GM12873 (cell line): ENCODE measurements around the gene MAP7D3.

Source experiments
- TF ChIP-seq, protein P1 (sequence below): IDR thresholded peaks from 2 replicates; pipeline ENCODE4 v1.5.1; 2012; ENCODE audit warnings: low read depth, mild to moderate bottlenecking, moderate library complexity, low read length, control low read depth; ENCODE audit not compliant: insufficient read depth; ENCODE audit errors: missing control alignments

MAP7D3 gene

DNA sequence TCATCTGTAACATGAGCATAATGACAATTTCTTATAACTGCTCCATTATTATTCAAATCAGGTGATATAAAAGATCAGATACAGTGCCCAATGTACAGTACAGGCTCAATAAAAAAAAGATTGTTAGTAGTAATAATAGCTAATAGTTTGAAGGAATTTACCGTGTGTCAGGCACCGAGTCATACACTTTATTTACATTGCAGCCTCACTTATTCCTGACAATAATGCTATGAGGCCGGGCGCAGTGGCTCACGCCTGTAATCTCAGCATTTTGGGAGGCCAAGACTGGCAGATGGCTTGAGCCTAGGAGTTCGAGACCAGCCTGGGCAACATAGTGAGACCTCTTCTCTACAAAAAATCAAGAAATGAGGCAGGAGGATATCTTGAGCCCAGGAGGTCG is 10.1 kb upstream of the MAP7D3 start:
- TF ChIP-seq, protein P1, sequence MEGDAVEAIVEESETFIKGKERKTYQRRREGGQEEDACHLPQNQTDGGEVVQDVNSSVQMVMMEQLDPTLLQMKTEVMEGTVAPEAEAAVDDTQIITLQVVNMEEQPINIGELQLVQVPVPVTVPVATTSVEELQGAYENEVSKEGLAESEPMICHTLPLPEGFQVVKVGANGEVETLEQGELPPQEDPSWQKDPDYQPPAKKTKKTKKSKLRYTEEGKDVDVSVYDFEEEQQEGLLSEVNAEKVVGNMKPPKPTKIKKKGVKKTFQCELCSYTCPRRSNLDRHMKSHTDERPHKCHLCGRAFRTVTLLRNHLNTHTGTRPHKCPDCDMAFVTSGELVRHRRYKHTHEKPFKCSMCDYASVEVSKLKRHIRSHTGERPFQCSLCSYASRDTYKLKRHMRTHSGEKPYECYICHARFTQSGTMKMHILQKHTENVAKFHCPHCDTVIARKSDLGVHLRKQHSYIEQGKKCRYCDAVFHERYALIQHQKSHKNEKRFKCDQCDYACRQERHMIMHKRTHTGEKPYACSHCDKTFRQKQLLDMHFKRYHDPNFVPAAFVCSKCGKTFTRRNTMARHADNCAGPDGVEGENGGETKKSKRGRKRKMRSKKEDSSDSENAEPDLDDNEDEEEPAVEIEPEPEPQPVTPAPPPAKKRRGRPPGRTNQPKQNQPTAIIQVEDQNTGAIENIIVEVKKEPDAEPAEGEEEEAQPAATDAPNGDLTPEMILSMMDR: no peak

GRCh38 chrX:136260776-136261175 is 9.6 kb upstream of the MAP7D3 start:
- TF ChIP-seq, protein P1: no peak

- TF ChIP-seq, protein P1: no peak
Measured at GRCh38 chrX:136259543-136259942, 8.3 kb upstream of the MAP7D3 start.

DNA sequence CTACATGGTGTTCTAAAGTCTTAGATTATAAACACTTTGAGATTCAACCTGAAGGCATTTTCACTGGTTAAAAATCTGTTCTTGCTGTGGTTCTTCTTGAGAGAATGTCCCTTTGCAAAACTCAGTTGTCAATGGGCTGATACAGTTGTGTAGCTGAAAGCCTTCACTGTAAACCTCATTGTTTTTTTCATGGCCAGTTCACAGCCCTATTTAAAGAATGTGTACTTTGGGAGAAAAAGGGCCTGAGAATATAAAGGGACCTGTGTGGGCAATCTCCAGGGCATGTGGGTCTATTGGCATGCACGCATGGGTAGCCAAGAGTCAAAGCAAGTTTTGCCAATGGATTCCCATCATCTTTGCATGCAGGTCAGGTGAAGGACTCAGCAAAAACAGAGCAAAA is 7.8 kb upstream of the MAP7D3 start:
- TF ChIP-seq, protein P1: no peak

- TF ChIP-seq, protein P1: no peak
Measured at GRCh38 chrX:136256026-136256425, 4.8 kb upstream of the MAP7D3 start.

DNA sequence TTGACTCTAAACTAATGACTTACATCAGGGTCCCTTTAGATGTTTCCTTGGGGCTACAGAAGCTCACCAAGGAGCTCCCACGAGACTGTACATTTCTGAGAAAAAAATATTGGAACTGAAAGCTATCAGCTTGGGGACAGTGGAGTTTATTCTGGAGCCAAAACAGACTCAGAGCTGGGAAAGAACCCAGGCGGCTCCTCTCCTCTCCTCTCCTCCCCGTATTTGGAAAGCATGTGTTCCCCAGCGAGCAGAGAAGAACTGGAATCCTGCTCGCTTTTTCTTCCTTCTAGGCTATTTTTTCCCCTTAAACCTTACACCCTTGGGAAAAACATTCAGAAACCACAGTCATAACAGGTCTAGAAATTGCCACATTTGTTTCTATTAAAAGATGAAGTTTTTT is 4.3 kb upstream of the MAP7D3 start:
- TF ChIP-seq, protein P1: no peak

- TF ChIP-seq, protein P1: no peak
Measured at GRCh38 chrX:136250191-136251040, 784 bp downstream of the MAP7D3 start.
